Adrenal gland (tissue), 12 donors: Measurements from ENCODE around the gene ELMO2. TPM values are rescaled to one million over a fixed set of nuclear protein-coding genes. Genes with fewer than 3 reads are reported as not detected.

Experiments used
- DNase-seq, 7 donors: peaks; one replicate each; pipeline ENCODE4 v3.0.0-alpha.2; 2019 to 2020
- H3K27ac ChIP-seq, 5 donors: fragments of 200-600 bp; sonication (generic) in 4 of 5; 1 replicate in 3 of 5; 2 replicates in 2 of 5; pipeline versions ENCODE4 v1.5.1 to v1.8.0; 2016 to 2020; ENCODE audit warnings: mild to moderate bottlenecking in 1 of 5
- H3K27me3 ChIP-seq: fragments of 200-600 bp; 2 replicates; pipeline ENCODE4 v1.8.0; 2021
- H3K36me3 ChIP-seq, 2 donors: fragments of 200-600 bp; replicated peaks in 1 of 2; 1 replicate in 1 of 2; 2 replicates in 1 of 2; pipeline versions ENCODE4 v1.5.1 to v1.8.0; 2018 to 2022
- H3K4me1 ChIP-seq, 2 donors: fragments of 200-600 bp; replicated peaks in 1 of 2; 1 replicate in 1 of 2; 2 replicates in 1 of 2; pipeline versions ENCODE4 v1.5.1 to v1.8.0; 2018 to 2021
- H3K4me3 ChIP-seq, 4 donors: fragments of 200-600 bp; sonication (generic) in 3 of 4; one replicate each; pipeline ENCODE4 v1.5.1; 2016 to 2018
- H3K9me3 ChIP-seq, 3 donors: fragments of 200-600 bp; sonication (generic) in 1 of 3; replicated peaks in 1 of 3; 1 replicate in 2 of 3; 2 replicates in 1 of 3; pipeline versions ENCODE4 v1.5.1 to v1.8.0; 2016 to 2021
- POLR2A ChIP-seq, 2 donors: fragments of 450-650 bp; IDR thresholded peaks; one replicate each; pipeline ENCODE4 v1.6.1; 2017; ENCODE audit warnings: antibody characterized with exemption in 2 of 2, mild to moderate bottlenecking in 2 of 2, moderate library complexity in 1 of 2
- WGBS, 4 donors: extraction: QIAGEN DNeasy Blood & Tissue Kit in 2 of 4; methylation state at CpG; one replicate each; pipeline versions ENCODE4 v1.1.5 to v1.1.7; 2013 to 2017; 5-methylcytosine and 5-hydroxymethylcytosine counted together
- intact Hi-C, 2 donors: fragments of 100-400 bp; cut with DNase I; formaldehyde crosslinking; loops; one replicate each; pipeline versions ENCODE4 v1.14.1 to v1.15.0; 2022 to 2023
- polyA plus RNA-seq, 3 donors: library from polyadenylated mRNA; stranded (reverse); fragments of 200-250 nt in 2 of 3; fragments of 350-450 nt in 1 of 3; fragmentation: Illumina TruSeq in 1 of 3; extraction: RNeasy Lipid Tissue Mini Kit (QIAGEN cat#74804) in 1 of 3; gene quantifications; one replicate each; pipeline ENCODE4 v1.2.3, GENCODE V29; 2013 to 2014
- total RNA-seq, 9 donors: library from RNA; depleted of rRNA in 4 of 9; stranded (reverse); fragments of >200 nt in 4 of 9; fragments of 120-200 nt in 1 of 9; fragmentation: NEBNext Ultra II Directional in 1 of 9; extraction: Animal tissue kit (Norgen Biotek cat#: 25700) in 1 of 9; gene quantifications; one replicate each; pipeline versions ENCODE4 v1.1.0 to v1.2.4, GENCODE V29; 2013 to 2023
- TF ChIP-seq, protein P1 (sequence below), 6 experiments: fragments of 450-650 bp in 4 of 6; fragments of 200-600 bp in 2 of 6; sonication (generic) in 1 of 6; IDR thresholded peaks; 1 replicate in 5 of 6; 2 replicates in 1 of 6; pipeline versions ENCODE4 v1.5.1 to v1.8.0; 2016 to 2021; ENCODE audit warnings: antibody characterized with exemption in 6 of 6, mild to moderate bottlenecking in 2 of 6, moderate library complexity in 1 of 6
- donor health status: healthy with polysubstance abuse.
- donor health status: Bipolar disorder and iron deficiency.
- donor health status: DM: yes; HTN: yes; CAD: no.
- donor health status: DM: no; HTN: no; CAD: no.
- donor health status: DM: no; HTN: no; CAD: no.
- donor health status: DM: yes; HTN: yes; CAD: no.

Gene ELMO2
- total and polyA plus RNA-seq, 12 donors = 36.2 to 69.0 (median 51.7) TPM

DNA sequence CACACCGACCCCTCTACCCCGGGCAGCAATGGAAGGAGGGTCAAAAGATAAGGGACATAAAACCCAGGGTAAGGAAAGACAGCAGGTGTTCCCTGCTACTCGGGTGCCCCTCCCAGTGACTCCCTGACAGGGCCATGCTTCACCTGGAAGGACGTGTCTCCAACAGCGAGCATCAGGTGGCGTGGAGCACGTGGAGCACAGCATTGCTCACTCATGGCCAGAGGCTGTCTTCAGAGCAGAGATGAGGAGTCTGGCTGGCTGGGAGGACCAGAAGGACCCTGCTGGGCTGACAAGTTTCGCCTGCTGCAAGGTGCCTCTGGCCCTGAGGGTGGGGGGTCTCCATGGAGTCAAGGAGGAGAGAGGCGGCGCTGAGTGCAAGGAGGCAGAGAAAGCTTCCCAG, 82.9 kb downstream of the ELMO2 start:
- Histone ChIP-seq H3K36me3 (no peaks in the 10 kb centered on the region), H3K4me3 (no peak overlapping the region), H3K27ac (no peak overlapping the region), H3K9me3 (no peaks in the 10 kb centered on the region), H3K4me1 (no peaks in the 10 kb centered on the region), H3K27me3 (no peaks in the 10 kb centered on the region)
- intact Hi-C loops = no loop called here
- TF ChIP-seq, protein P1, sequence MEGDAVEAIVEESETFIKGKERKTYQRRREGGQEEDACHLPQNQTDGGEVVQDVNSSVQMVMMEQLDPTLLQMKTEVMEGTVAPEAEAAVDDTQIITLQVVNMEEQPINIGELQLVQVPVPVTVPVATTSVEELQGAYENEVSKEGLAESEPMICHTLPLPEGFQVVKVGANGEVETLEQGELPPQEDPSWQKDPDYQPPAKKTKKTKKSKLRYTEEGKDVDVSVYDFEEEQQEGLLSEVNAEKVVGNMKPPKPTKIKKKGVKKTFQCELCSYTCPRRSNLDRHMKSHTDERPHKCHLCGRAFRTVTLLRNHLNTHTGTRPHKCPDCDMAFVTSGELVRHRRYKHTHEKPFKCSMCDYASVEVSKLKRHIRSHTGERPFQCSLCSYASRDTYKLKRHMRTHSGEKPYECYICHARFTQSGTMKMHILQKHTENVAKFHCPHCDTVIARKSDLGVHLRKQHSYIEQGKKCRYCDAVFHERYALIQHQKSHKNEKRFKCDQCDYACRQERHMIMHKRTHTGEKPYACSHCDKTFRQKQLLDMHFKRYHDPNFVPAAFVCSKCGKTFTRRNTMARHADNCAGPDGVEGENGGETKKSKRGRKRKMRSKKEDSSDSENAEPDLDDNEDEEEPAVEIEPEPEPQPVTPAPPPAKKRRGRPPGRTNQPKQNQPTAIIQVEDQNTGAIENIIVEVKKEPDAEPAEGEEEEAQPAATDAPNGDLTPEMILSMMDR (IDR thresholded peaks at IDR 0.05) = no peak
- no peak for TF ChIP-seq POLR2A (IDR thresholded peaks at IDR 0.05)
- WGBS, 4 donors = 67 to 77% (median 73%) methylated on average over 10 of the region's 10 CpGs
- no peak for DNase-seq

DNA sequence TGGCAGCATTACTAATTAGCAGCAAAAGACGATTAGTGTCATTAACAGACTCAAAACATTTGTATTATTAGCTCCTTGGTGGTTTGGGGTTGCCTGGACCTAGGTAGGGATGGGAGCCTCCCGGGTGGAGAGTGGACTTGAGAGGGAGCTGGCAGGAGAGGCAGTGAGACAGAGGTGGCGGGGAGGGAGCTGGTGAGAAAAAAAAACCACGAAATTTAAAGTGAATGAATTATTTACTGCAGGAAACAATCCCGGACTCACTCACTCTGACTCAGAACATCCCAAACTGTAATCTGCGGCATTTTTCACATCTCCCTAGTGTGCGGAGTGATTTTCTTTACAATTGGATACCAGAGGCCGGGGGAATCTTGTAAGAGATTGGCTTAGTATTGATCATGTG, 83.8 kb downstream of the ELMO2 start:
- Histone ChIP-seq H3K36me3 (no peaks in the 10 kb centered on the region), H3K27me3 (peaks cover 3% of the 10 kb centered on the region), H3K4me3 (no peak overlapping the region), H3K9me3 (no peaks in the 10 kb centered on the region), H3K4me1 (no peaks in the 10 kb centered on the region), H3K27ac (no peak overlapping the region)
- DNase-seq = no peak
- intact Hi-C loops = no loop called here
- no peak for TF ChIP-seq POLR2A (IDR thresholded peaks at IDR 0.05)
- TF ChIP-seq, protein P1 (IDR thresholded peaks at IDR 0.05) = no peak
- 62 to 77% (median 66%) methylated on average over 8 of the region's 8 CpGs for WGBS, 4 donors

DNA sequence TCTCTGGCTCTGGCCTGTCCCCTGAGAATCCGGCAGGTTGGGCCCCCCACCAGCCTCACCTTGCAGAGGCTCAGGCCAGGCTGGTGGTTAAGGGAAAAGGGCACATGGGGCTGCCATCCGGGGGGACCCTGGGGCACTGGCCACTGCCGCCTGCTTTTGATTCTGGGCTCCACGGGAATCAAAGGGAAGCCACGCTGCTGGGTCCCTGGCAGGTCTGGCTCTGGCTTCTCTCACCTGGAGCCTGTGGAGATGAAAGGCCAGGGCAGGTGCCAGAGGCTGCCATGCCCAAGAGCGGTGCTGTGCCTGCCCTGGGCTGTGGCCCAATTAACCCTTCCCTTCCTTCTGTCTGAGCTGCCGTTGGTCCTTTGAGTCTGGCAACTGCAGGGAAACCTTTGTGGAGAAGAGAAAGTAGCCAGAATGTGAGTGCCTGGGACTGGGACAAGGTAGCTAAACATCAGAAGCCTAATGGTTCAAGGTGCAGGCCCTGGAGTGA, 88.7 kb downstream of the ELMO2 start:
- Histone ChIP-seq H3K36me3 (no peaks in the 10 kb centered on the region), H3K4me3 (no peak overlapping the region), H3K27ac (no peak overlapping the region), H3K27me3 (peaks cover 33% of the 10 kb centered on the region), H3K9me3 (no peaks in the 10 kb centered on the region), H3K4me1 (no peaks in the 10 kb centered on the region)
- no peak for DNase-seq
- no peak for TF ChIP-seq POLR2A (IDR thresholded peaks at IDR 0.05)
- TF ChIP-seq, protein P1 (IDR thresholded peaks at IDR 0.05) = no peak
- intact Hi-C loops = no loop called here
- WGBS, 4 donors = 55 to 74% (median 65%) methylated on average over 2 to 7 of the region's 7 CpGs

DNA sequence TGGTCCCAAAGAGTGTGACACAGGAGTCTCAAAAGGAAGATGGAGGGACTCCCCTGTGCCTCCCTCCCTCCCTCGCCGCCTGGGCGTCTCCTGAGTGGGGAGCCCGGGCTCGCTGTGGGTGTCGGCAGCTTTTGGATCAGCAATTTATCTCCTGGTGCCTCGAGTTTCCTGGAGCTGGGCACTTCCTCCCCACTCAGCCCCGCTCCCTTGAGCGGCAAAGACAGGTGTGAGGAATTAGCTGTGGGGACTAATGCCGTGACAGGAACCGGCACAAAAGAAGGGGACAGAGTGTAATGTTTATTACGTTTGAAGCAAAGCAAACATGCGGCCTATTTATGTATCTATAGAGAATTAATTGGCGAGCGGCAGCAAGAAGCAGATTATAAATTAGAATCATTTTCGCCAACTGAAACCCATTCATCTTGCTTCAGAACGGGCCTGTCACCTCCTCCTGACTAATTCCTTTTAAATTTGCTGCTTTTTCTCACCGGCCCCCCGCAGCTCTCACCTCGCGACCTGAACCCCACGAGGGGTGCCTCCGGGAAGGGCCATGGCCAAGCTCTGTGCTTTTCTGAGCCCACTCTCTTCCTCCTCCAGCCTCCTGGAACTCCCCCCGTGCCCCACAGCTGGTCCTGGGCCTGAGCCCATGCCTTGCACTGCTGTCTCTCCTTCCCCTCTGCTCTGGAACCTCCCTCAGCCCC, 89.3 kb downstream of the ELMO2 start:
- no peaks in the 10 kb centered on the region for H3K4me1 ChIP-seq
- H3K9me3 ChIP-seq = no peaks in the 10 kb centered on the region
- TF ChIP-seq, protein P1 (IDR thresholded peaks at IDR 0.05) = no peak
- no peak for TF ChIP-seq POLR2A (IDR thresholded peaks at IDR 0.05)
- no peak for DNase-seq
- H3K27me3 ChIP-seq = peaks cover 37% of the 10 kb centered on the region
- H3K36me3 ChIP-seq = no peaks in the 10 kb centered on the region
- intact Hi-C loops = no loop called here
- 51 to 62% (median 55%) methylated on average over 24 of the region's 24 CpGs for WGBS, 4 donors
- H3K27ac ChIP-seq = no peak overlapping the region
- no peak overlapping the region for H3K4me3 ChIP-seq

Other genes with a start within 250 kb of the ELMO2 start
- 1 to 10 TPM in 2 of 9 donors, under 1 TPM in 3, not detected in 4; 0.19 to 2.9 (median 0.71) TPM for gene CDH22, start 98.1 kb downstream of the ELMO2 start, total RNA-seq
- gene CDH22, start 98.1 kb downstream of the ELMO2 start, polyA plus RNA-seq = 1 to 10 TPM in 2 of 3 donors, under 1 TPM in 1; 0.77 to 2.3 (median 1.2) TPM
- 10 to 100 TPM in 3 of 9 donors, 1 to 10 TPM in 6; 1.0 to 22.2 (median 6.9) TPM for gene ZNF334, start 106.9 kb upstream of the ELMO2 start, total RNA-seq
- 10 to 100 TPM in 2 of 3 donors, 1 to 10 TPM in 1; 7.2 to 19.1 (median 14.7) TPM for gene ZNF334, start 106.9 kb upstream of the ELMO2 start, polyA plus RNA-seq
- under 1 TPM in 1 of 9 donors, not detected in 8; 0.17 TPM for gene OCSTAMP, start 144.0 kb upstream of the ELMO2 start, total RNA-seq
- under 1 TPM in 1 of 3 donors, not detected in 2; 0.16 TPM for gene OCSTAMP, start 144.0 kb upstream of the ELMO2 start, polyA plus RNA-seq
- 10 to 100 TPM in 1 of 9 donors, 1 to 10 TPM in 8; 1.6 to 11.2 (median 4.4) TPM for gene SLC13A3, start 244.8 kb upstream of the ELMO2 start, total RNA-seq
- gene SLC13A3, start 244.8 kb upstream of the ELMO2 start, polyA plus RNA-seq = 1 to 10 TPM; 1.5 to 4.2 (median 1.9) TPM